ENCODE results near the gene PTPN14. TPM values are rescaled to one million over a fixed set of nuclear protein-coding genes. Genes with fewer than 3 reads are reported as not detected.

PTPN14 gene
- total RNA-seq, 6 donors from 2014 or later: 15.4 to 42.9 (median 27.0) TPM

GRCh38 chr1:214569357-214570004 lies 18.1 kb upstream of the PTPN14 start:
- H3K9me3 ChIP-seq: no peaks in the 10 kb centered on the region
- no peak overlapping the region for H3K4me3 ChIP-seq
- no peaks in the 10 kb centered on the region for H3K36me3 ChIP-seq
- TF ChIP-seq POLR2AphosphoS5 (IDR thresholded peaks at IDR 0.05): no peak
- TF ChIP-seq POLR2A (IDR thresholded peaks at IDR 0.05): no peak
- TF ChIP-seq CTCF (IDR thresholded peaks at IDR 0.05): no peak
- no peak for TF ChIP-seq EP300 (IDR thresholded peaks at IDR 0.05)
- DNase-seq (no peak), ATAC-seq (ENCODE audit: low FRiP score in 2 of 2) (peak in 1 of 2 donors; percentile 41)
- H3K4me1 ChIP-seq: peaks cover 0 to 23% (median 0%) of the 10 kb centered on the region in 4 donors
- 90% methylated on average over 2 of the region's 2 CpGs for WGBS, 2 donors
- H3K27me3 ChIP-seq: no peaks in the 10 kb centered on the region
- H3K27ac ChIP-seq: no peak overlapping the region

GRCh38 chr1:214568328-214568727 lies 16.9 kb upstream of the PTPN14 start:
- H3K27ac ChIP-seq: no peak overlapping the region
- TF ChIP-seq EP300 (IDR thresholded peaks at IDR 0.05): no peak
- no peak for TF ChIP-seq CTCF (IDR thresholded peaks at IDR 0.05)
- TF ChIP-seq POLR2A (IDR thresholded peaks at IDR 0.05): no peak
- TF ChIP-seq POLR2AphosphoS5 (IDR thresholded peaks at IDR 0.05): no peak
- WGBS, 2 donors: 57 to 72% methylated on average over 4 of the region's 4 CpGs
- no peaks in the 10 kb centered on the region for H3K36me3 ChIP-seq
- no peak for ATAC-seq (ENCODE audit: low FRiP score in 2 of 2)
- H3K27me3 ChIP-seq: no peaks in the 10 kb centered on the region
- H3K9me3 ChIP-seq: no peaks in the 10 kb centered on the region
- peaks cover 0 to 19% (median 0%) of the 10 kb centered on the region in 4 donors for H3K4me1 ChIP-seq
- DNase-seq: no peak
- H3K4me3 ChIP-seq: no peak overlapping the region

- no peaks in the 10 kb centered on the region for H3K27me3 ChIP-seq
- no peak overlapping the region for H3K4me3 ChIP-seq
- no peak for ATAC-seq (ENCODE audit: low FRiP score in 2 of 2)
- no peaks in the 10 kb centered on the region for H3K9me3 ChIP-seq
- DNase-seq: no peak
- TF ChIP-seq POLR2A (IDR thresholded peaks at IDR 0.05) (no peak), CTCF (IDR thresholded peaks at IDR 0.05) (no peak), EP300 (IDR thresholded peaks at IDR 0.05) (no peak), POLR2AphosphoS5 (IDR thresholded peaks at IDR 0.05) (no peak)
- 93 to 98% methylated on average over 2 of the region's 2 CpGs for WGBS, 2 donors
- no peak overlapping the region for H3K27ac ChIP-seq
- H3K4me1 ChIP-seq: peaks cover 0 to 15% (median 0%) of the 10 kb centered on the region in 4 donors
- H3K36me3 ChIP-seq: no peaks in the 10 kb centered on the region
Measured at GRCh38 chr1:214567481-214567980, 16.1 kb upstream of the PTPN14 start.

GRCh38 chr1:214566158-214567104 lies 15.0 kb upstream of the PTPN14 start:
- Histone ChIP-seq H3K4me1 (peaks cover 0 to 8% (median 0%) of the 10 kb centered on the region in 4 donors), H3K27me3 (no peaks in the 10 kb centered on the region), H3K4me3 (no peak overlapping the region), H3K9me3 (no peaks in the 10 kb centered on the region), H3K36me3 (no peaks in the 10 kb centered on the region), H3K27ac (no peak overlapping the region)
- DNase-seq: no peak
- ATAC-seq (ENCODE audit: low FRiP score in 2 of 2): no peak
- 73 to 79% methylated on average over 3 of the region's 3 CpGs for WGBS, 2 donors
- TF ChIP-seq POLR2AphosphoS5 (IDR thresholded peaks at IDR 0.05) (no peak), EP300 (IDR thresholded peaks at IDR 0.05) (no peak), POLR2A (IDR thresholded peaks at IDR 0.05) (no peak), CTCF (IDR thresholded peaks at IDR 0.05) (no peak)

Data from upper lobe of left lung (tissue), 6 donors.